K562 (cell line): ENCODE measurements around the gene FOSL1. TPM values are rescaled to one million over a fixed set of nuclear protein-coding genes. Genes with fewer than 3 reads are reported as not detected.
A peak's percentile ranks its signal among the peaks of the same experiment; 100 is the strongest.

ENCODE experiments used
- ATAC-seq: fragments of 200-7000 bp; cut with Tn5 transposase; 3 replicates; pipeline ENCODE4 v1.9.1; 2020; ENCODE audit warnings: moderate library complexity
- BruUV-seq: library from RNA; stranded (reverse); fragments of 400-500 nt; replicated peaks from 2 replicates; lab custom pipeline; 2021; lab: Mats Ljungman, UMichigan
- CTCF ChIA-PET: fragments of 300-600 bp; formaldehyde crosslinking; extraction: SDS; loops from one replicate; lab custom pipeline; 2021; ENCODE audit warnings: low intra/inter-chr PET ratio; lab: Yijun Ruan, JAX
- POLR2A ChIA-PET: fragments of 300-600, 350-650 bp; sonication (Branson Sonifier 250); formaldehyde crosslinking; extraction: SDS; loops from one replicate; lab custom pipeline; 2021; ENCODE audit warnings: antibody characterized with exemption, inconsistent platforms; lab: Yijun Ruan, JAX
- DNase-seq, 4 experiments: peaks; one replicate each; pipeline versions ENCODE4 v3.0.0 to v3.0.0-alpha.2; 2011 to 2018; ENCODE audit warnings: low spot score in 3 of 4, mixed read lengths in 3 of 4; ENCODE audit errors: extremely low read depth in 1 of 4
- FAIRE-seq: peaks from 2 replicates; lab custom pipeline; 2011; peaks lifted over from hg19 to GRCh38; lab: Jason Lieb, UNC
- H2AFZ ChIP-seq: 2 replicates; pipeline ENCODE4 v1.6.0; 2011; ENCODE audit warnings: low read depth, low read length, control low read depth, inconsistent platforms
- H3K27ac ChIP-seq: fragments of 200-600 bp; 3 replicates; pipeline ENCODE4 v1.8.0; 2011; ENCODE audit warnings: low read depth, mild to moderate bottlenecking, control low read depth, inconsistent platforms, low read length, moderate library complexity, mixed read lengths; ENCODE audit errors: extremely low read depth
- H3K27me3 ChIP-seq, 2 experiments: fragments of 300-600 bp in 1 of 2; 2 replicates in 1 of 2; 3 replicates in 1 of 2; pipeline versions ENCODE4 v1.6.0 to v1.8.0; 2011; ENCODE audit warnings: inconsistent platforms in 2 of 2, low read length in 2 of 2, mild to moderate bottlenecking in 1 of 2, mixed read lengths in 1 of 2, moderate library complexity in 1 of 2; ENCODE audit not compliant: control insufficient read depth in 2 of 2, insufficient read depth in 2 of 2
- H3K36me3 ChIP-seq: fragments of 300-600 bp; 3 replicates; pipeline ENCODE4 v1.8.0; 2011; ENCODE audit warnings: mild to moderate bottlenecking, low read length, inconsistent platforms; ENCODE audit not compliant: control insufficient read depth, insufficient read depth
- H3K4me1 ChIP-seq, 2 experiments: fragments of 200-600 bp in 1 of 2; replicated peaks in 1 of 2; 2 replicates in 1 of 2; 3 replicates in 1 of 2; pipeline versions ENCODE4 v1.5.1 to v1.8.0; 2011; ENCODE audit warnings: inconsistent platforms in 2 of 2, low read length in 2 of 2, mild to moderate bottlenecking in 1 of 2, mixed read lengths in 1 of 2, moderate library complexity in 1 of 2; ENCODE audit not compliant: control insufficient read depth in 2 of 2, insufficient read depth in 2 of 2
- H3K4me2 ChIP-seq: 2 replicates; pipeline ENCODE4 v1.6.1; 2011; ENCODE audit warnings: low read length, control low read depth, inconsistent platforms, mixed read lengths; ENCODE audit not compliant: insufficient read depth
- H3K4me3 ChIP-seq: fragments of 200-600 bp; sonication (generic), shearing (Covaris generic); 2 replicates; pipeline ENCODE4 v1.5.1; 2016; ENCODE audit warnings: control low read depth, inconsistent platforms
- H3K79me2 ChIP-seq: fragments of 200-600 bp; 3 replicates; pipeline ENCODE4 v1.8.0; 2011; ENCODE audit warnings: low read length, inconsistent platforms; ENCODE audit not compliant: control insufficient read depth, insufficient read depth
- H3K9ac ChIP-seq, 2 experiments: 2 replicates each; pipeline versions ENCODE4 v1.6.0 to v1.6.1; 2011; ENCODE audit warnings: low read depth in 2 of 2, low read length in 2 of 2, control low read depth in 1 of 2, inconsistent platforms in 1 of 2, mild to moderate bottlenecking in 1 of 2, mixed read lengths in 1 of 2; ENCODE audit not compliant: insufficient read depth in 1 of 2
- H3K9me1 ChIP-seq: one replicate; pipeline ENCODE4 v1.6.0; 2011; ENCODE audit warnings: inconsistent platforms, mild to moderate bottlenecking, low read length, moderate library complexity; ENCODE audit not compliant: control insufficient read depth, insufficient read depth
- H3K9me3 ChIP-seq: replicated peaks from 2 replicates; pipeline ENCODE4 v1.5.1; 2011; ENCODE audit warnings: low read depth, low read length, inconsistent platforms; ENCODE audit not compliant: control insufficient read depth, insufficient read depth
- H4K20me1 ChIP-seq: replicated peaks from 2 replicates; pipeline ENCODE4 v1.6.1; 2011; ENCODE audit warnings: low read length, inconsistent platforms, mixed read lengths; ENCODE audit not compliant: control insufficient read depth, insufficient read depth
- POLR2G ChIP-seq: fragments of 200-400 bp; formaldehyde crosslinking; IDR thresholded peaks from 2 replicates; pipeline ENCODE4 v1.6.1; 2017; ENCODE audit warnings: low read depth, mild to moderate bottlenecking, antibody characterized with exemption, low read length, moderate library complexity
- SOX6 ChIP-seq: fragments of 450-650 bp; IDR thresholded peaks from 2 replicates; pipeline ENCODE4 v1.6.1; 2014; ENCODE audit warnings: mild to moderate bottlenecking
- WGBS: fragments of 100-300 bp; shearing (Covaris generic); methylation state at CpG from one replicate; pipeline ENCODE4 v1.1.6; 2016; ENCODE audit warnings: low coverage, mixed read lengths; ENCODE audit not compliant: insufficient coverage; ENCODE audit errors: missing lambda C conversion rate; 5-methylcytosine and 5-hydroxymethylcytosine counted together
- in situ Hi-C: fragments of 300-500 bp; cut with MboI; formaldehyde crosslinking; loops from 4 replicates; pipeline ENCODE4 v1.15.0; 2018; ENCODE audit warnings: inconsistent platforms, mixed read lengths
- intact Hi-C: fragments of 100-400 bp; cut with micrococcal nuclease; formaldehyde crosslinking; loops from 2 replicates; pipeline ENCODE4 v1.14.2; 2022
- polyA plus RNA-seq, 8 experiments: library from polyadenylated mRNA; depleted of rRNA in 4 of 8; stranded (reverse) in 5 of 8; unstranded in 3 of 8; fragments of >200 nt; fragmentation: Nextera tagmentation in 2 of 8; fragmentation: Illumina TruSeq in 1 of 8; extraction: Ambion mirVana in 2 of 8; extraction: Trizol in 1 of 8; gene quantifications; 2 replicates each; pipeline versions ENCODE4 v1.2.1 to v1.2.3, GENCODE V29; 2011 to 2014; ENCODE audit warnings: inconsistent platforms in 1 of 8, missing spikeins in 1 of 8
- total RNA-seq, 7 experiments: library from RNA; depleted of rRNA in 6 of 7; stranded (reverse); fragments of >200 nt in 6 of 7; fragmentation: Illumina TruSeq in 2 of 7; extraction: Trizol in 2 of 7; gene quantifications; 2 replicates each; pipeline versions ENCODE4 v1.2.1 to v1.2.3, GENCODE V29; 2011 to 2021; ENCODE audit warnings: low replicate concordance in 1 of 7

Gene FOSL1
- total and polyA plus RNA-seq, 9 of the 15 experiments (the other 6 are each of a cell fraction or from before 2014, with no cell fraction given): 3.5 to 39.6 (median 10.0) TPM

- H3K27ac ChIP-seq: peak overlapping the region; percentile 22; the same call in 1 of the 3 replicates
- no peak overlapping the region for H3K4me2 ChIP-seq
- H3K4me3 ChIP-seq: no peak overlapping the region
- H3K9ac ChIP-seq: peak overlapping the region in 1 of 2 experiments; percentile 81; a peak in 2 of 4 replicates
- WGBS: 72% methylated on average over 15 of the region's 26 CpGs
- POLR2A ChIA-PET: interaction anchor here (0.5 to 8.2 kb wide), 12 partner anchors 9 to 219 kb away, joined by 3 to 151 read pairs (median 3); partner anchors contain the start of genes CCDC85B, CFL1, CTSW and FIBP
- H3K9me1 ChIP-seq: no peaks in the 10 kb centered on the region
- no peaks in the 10 kb centered on the region for H3K27me3 ChIP-seq
- no peaks in the 10 kb centered on the region for H4K20me1 ChIP-seq
- no peaks in the 10 kb centered on the region for H3K9me3 ChIP-seq
- DNase-seq (no peak), ATAC-seq (no peak), FAIRE-seq (no peak)
- TF ChIP-seq SOX6 (no peak), POLR2G (peak; percentile 48)
- intact Hi-C loops (no loop called here), in situ Hi-C loops (no loop called here)
- H3K79me2 ChIP-seq: no peaks in the 10 kb centered on the region
- H3K4me1 ChIP-seq: peaks cover 22 to 55% of the 10 kb centered on the region in 2 experiments
- peaks cover 14% of the 10 kb centered on the region; the same call in 2 of the 3 replicates for H3K36me3 ChIP-seq
- CTCF ChIA-PET: no interaction called here
- no peak overlapping the region for H2AFZ ChIP-seq
- no TSS peak for BruUV-seq
Measured at GRCh38 chr11:65871811-65872548, 28.2 kb downstream of the FOSL1 start.
